H1 (cell line): ENCODE measurements around the gene UCHL1. TPM values are rescaled to one million over a fixed set of nuclear protein-coding genes. Genes with fewer than 3 reads are reported as not detected.

ENCODE experiments used
- CBX8 ChIP-seq: fragments of 300-800, 300-1000 bp; sonication (generic); IDR thresholded peaks from 2 replicates; pipeline ENCODE4 v1.7.1; 2016; ENCODE audit warnings: low read depth, low read length, borderline replicate concordance
- FOSL1 ChIP-seq: IDR thresholded peaks from 2 replicates; pipeline ENCODE4 v1.6.1; 2011; ENCODE audit warnings: mild to moderate bottlenecking, low read depth, low read length, moderate library complexity; ENCODE audit not compliant: insufficient read depth
- KDM1A ChIP-seq: fragments of 200-600, 300-600 bp; sonication (generic); IDR thresholded peaks from 2 replicates; pipeline ENCODE4 v1.7.1; 2016; ENCODE audit warnings: mild to moderate bottlenecking, low read length, borderline replicate concordance
- SIN3A ChIP-seq, 2 experiments: IDR thresholded peaks in 1 of 2; conservative IDR thresholded peaks in 1 of 2; 2 replicates each; pipeline ENCODE4 v1.6.1; 2011 to 2012; ENCODE audit warnings: low read length in 2 of 2, improper control_type of control experiment in 1 of 2, low read depth in 1 of 2, mild to moderate bottlenecking in 1 of 2
- polyA plus RNA-seq, 7 experiments: library from polyadenylated mRNA; depleted of rRNA in 3 of 7; stranded (reverse) in 5 of 7; unstranded in 2 of 7; fragments of >200 nt in 5 of 7; fragments of 200-250 nt in 2 of 7; gene quantifications; 1 replicate in 5 of 7; 2 replicates in 1 of 7; 4 replicates in 1 of 7; pipeline versions ENCODE4 v1.2.1 to v1.2.3, GENCODE V29; 2011 to 2013; ENCODE audit warnings: missing spikeins in 2 of 7, mixed read lengths in 2 of 7
- total RNA-seq: library from RNA; stranded (reverse); fragmentation: NEBNext Ultra II Directional; extraction: Animal tissue kit (Norgen Biotek cat#: 25700); gene quantifications from 2 replicates; pipeline ENCODE4 v1.2.1, GENCODE V29; 2021
- TF ChIP-seq, protein P1 (sequence below), 3 experiments: IDR thresholded peaks; 1 replicate in 2 of 3; 2 replicates in 1 of 3; pipeline versions ENCODE4 v1.5.1 to v1.6.1; 2011; ENCODE audit warnings: low read length in 3 of 3, mild to moderate bottlenecking in 3 of 3, inconsistent platforms in 2 of 3, low read depth in 1 of 3, moderate library complexity in 1 of 3; ENCODE audit not compliant: insufficient read depth in 1 of 3; ENCODE audit errors: control extremely low read depth in 1 of 3

Gene UCHL1
- total and polyA plus RNA-seq, 2 of the 8 experiments (the other 6 are each of a cell fraction or from before 2014, with no cell fraction given), result 781 to 1,717 TPM

DNA sequence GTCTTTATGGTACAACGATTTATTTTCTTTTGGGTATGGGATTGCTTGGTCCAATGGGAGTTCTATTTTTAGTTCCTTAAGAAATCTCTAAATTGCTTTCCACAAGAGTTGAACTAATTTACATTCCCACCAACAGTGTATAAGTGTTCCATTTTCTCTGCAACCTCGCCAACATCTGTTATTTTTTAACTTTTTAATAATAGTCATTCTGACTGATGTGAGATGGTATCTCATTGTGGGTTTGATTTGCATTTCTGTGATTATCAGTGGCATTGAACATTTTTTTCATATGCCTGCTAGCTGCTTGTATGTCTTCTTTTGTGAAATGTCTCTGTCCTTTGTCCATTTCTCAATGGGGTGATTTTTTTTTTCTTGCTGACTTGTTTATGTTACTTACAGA is 42.8 kb downstream of the UCHL1 start (continued):
- no peak for TF ChIP-seq SIN3A (conservative IDR thresholded peaks at IDR 0.05 in 1 of 2, IDR thresholded peaks at IDR 0.05 in 1 of 2; ENCODE audit: low read depth in 1 of 2, low read length in 2 of 2)
- no peak for TF ChIP-seq KDM1A
- no peak for TF ChIP-seq FOSL1
- TF ChIP-seq, protein P1, sequence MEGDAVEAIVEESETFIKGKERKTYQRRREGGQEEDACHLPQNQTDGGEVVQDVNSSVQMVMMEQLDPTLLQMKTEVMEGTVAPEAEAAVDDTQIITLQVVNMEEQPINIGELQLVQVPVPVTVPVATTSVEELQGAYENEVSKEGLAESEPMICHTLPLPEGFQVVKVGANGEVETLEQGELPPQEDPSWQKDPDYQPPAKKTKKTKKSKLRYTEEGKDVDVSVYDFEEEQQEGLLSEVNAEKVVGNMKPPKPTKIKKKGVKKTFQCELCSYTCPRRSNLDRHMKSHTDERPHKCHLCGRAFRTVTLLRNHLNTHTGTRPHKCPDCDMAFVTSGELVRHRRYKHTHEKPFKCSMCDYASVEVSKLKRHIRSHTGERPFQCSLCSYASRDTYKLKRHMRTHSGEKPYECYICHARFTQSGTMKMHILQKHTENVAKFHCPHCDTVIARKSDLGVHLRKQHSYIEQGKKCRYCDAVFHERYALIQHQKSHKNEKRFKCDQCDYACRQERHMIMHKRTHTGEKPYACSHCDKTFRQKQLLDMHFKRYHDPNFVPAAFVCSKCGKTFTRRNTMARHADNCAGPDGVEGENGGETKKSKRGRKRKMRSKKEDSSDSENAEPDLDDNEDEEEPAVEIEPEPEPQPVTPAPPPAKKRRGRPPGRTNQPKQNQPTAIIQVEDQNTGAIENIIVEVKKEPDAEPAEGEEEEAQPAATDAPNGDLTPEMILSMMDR (IDR thresholded peaks at IDR 0.05; ENCODE audit: control extremely low read depth in 1 of 3, insufficient read depth in 1 of 3, low read depth in 1 of 3, low read length in 3 of 3), result no peak
- no peak for TF ChIP-seq CBX8
